ENCODE data around the gene VAV2. TPM values are rescaled to one million over a fixed set of nuclear protein-coding genes. Genes with fewer than 3 reads are reported as not detected.

VAV2 gene
- total RNA-seq = 14.8 and 32.8 TPM in 2 replicates

GRCh38 chr9:133991964-133992779 lies at the start of gene VAV2:
Gene VAV2 (minus strand): TSS chr9:133992324. CDS start chr9:133992278, 46 bp downstream.

GRCh38 chr9:134024828-134025605 lies 32.9 kb upstream of the VAV2 start, which contains the start of gene BRD3OS:
Gene BRD3OS (plus strand): TSS chr9:134025481. CDS start chr9:134026748, 1,267 bp downstream.

GRCh38 chr9:133737774-133738639 lies 254.1 kb downstream of the VAV2 start, which contains the start of gene SARDH:
Gene SARDH (minus strand): TSS chr9:133738352. CDS start chr9:133734173, 4,179 bp downstream.

Other genes starting within 250 kb of the VAV2 start
- gene BRD3OS, start 33.2 kb upstream of the VAV2 start, total RNA-seq = 16.3 and 19.1 TPM in 2 replicates
- gene BRD3, start 75.7 kb upstream of the VAV2 start, total RNA-seq = 8.6 and 17.9 TPM in 2 replicates
- gene WDR5, start 143.8 kb upstream of the VAV2 start, total RNA-seq = 14.0 and 21.0 TPM in 2 replicates
- not detected in 2 replicates for gene RNU6ATAC, start 172.2 kb upstream of the VAV2 start, total RNA-seq

Data from smooth muscle cell of the umbilical artery (primary cell).